Fibroblast of villous mesenchyme (primary cell): ENCODE data around the gene CRISP1. TPM values are rescaled to one million over a fixed set of nuclear protein-coding genes. Genes with fewer than 3 reads are reported as not detected.
"Not testable (repeated sequence)": the region's sequence is repeated elsewhere in the genome, so short reads cannot be mapped to it uniquely, and the experiment has no call there.

Source experiments
- DNase-seq: peaks from one replicate; pipeline ENCODE4 v3.0.0-alpha.2; 2010; ENCODE audit warnings: low read depth
- H3K4me3 ChIP-seq: 2 replicates; pipeline ENCODE4 v1.5.1; 2011; ENCODE audit warnings: low read depth, mild to moderate bottlenecking, low read length
- CTCF ChIP-seq: IDR thresholded peaks from 2 replicates; pipeline ENCODE4 v1.5.1; 2012; ENCODE audit warnings: low read depth, mild to moderate bottlenecking, low read length; ENCODE audit not compliant: insufficient read depth
- total RNA-seq: library from RNA; depleted of rRNA; stranded (reverse); fragments of >200 nt; gene quantifications from 2 replicates; pipeline ENCODE4 v1.2.3, GENCODE V29; 2012

CRISP1 gene
- total RNA-seq, 1 donor: not detected

- no peak overlapping the region for H3K4me3 ChIP-seq
- TF ChIP-seq CTCF: no peak
- DNase-seq: no peak
These were observed 39.5 kb downstream of the CRISP1 start for GRCh38 chr6:49826743-49827406.

- H3K4me3 ChIP-seq: no peak overlapping the region
- no peak for DNase-seq
- TF ChIP-seq CTCF: no peak
These were observed 51.2 kb downstream of the CRISP1 start for GRCh38 chr6:49815166-49815565.

- no peak for DNase-seq
- no peak for TF ChIP-seq CTCF
- no peak overlapping the region for H3K4me3 ChIP-seq
These were observed 53.1 kb downstream of the CRISP1 start for GRCh38 chr6:49813248-49813647.

GRCh38 chr6:49806145-49806544, 60.2 kb downstream of the CRISP1 start:
- TF ChIP-seq CTCF: no peak
- no peak for DNase-seq
- H3K4me3 ChIP-seq: no peak overlapping the region

GRCh38 chr6:49805246-49805645, 61.1 kb downstream of the CRISP1 start:
- no peak for TF ChIP-seq CTCF
- no peak overlapping the region for H3K4me3 ChIP-seq
- no peak for DNase-seq

- TF ChIP-seq CTCF: no peak
- no peak for DNase-seq
- H3K4me3 ChIP-seq: no peak overlapping the region
These were observed 64.8 kb downstream of the CRISP1 start for GRCh38 chr6:49801525-49801924.

- no peak for TF ChIP-seq CTCF
- no peak overlapping the region for H3K4me3 ChIP-seq
- no peak for DNase-seq
These were observed 67.2 kb downstream of the CRISP1 start for GRCh38 chr6:49799090-49799489.

- not testable (repeated sequence) for H3K4me3 ChIP-seq, DNase-seq
These were observed 69.4 kb downstream of the CRISP1 start for GRCh38 chr6:49796842-49797455.
